ENCODE measurements around the gene METTL4. TPM values are rescaled to one million over a fixed set of nuclear protein-coding genes. Genes with fewer than 3 reads are reported as not detected.

METTL4 gene
- polyA plus RNA-seq, 1 donor from 2014 or later: 12.7 TPM

- H3K4me2 ChIP-seq (ENCODE audit: low read length): no peak overlapping the region
- H3F3A ChIP-seq (ENCODE audit: insufficient read depth, low read length, poor library complexity, severe bottlenecking): no peaks in the 10 kb centered on the region
- H3K27ac ChIP-seq (ENCODE audit: low read length): no peak overlapping the region
- H3K36me3 ChIP-seq (ENCODE audit: insufficient read depth, low read length): no peaks in the 10 kb centered on the region
- H3K9me3 ChIP-seq (ENCODE audit: low read length): no peaks in the 10 kb centered on the region
- H3K4me3 ChIP-seq (ENCODE audit: low read length): no peak overlapping the region
- no peaks in the 10 kb centered on the region for H3K79me2 ChIP-seq (replicated peaks; ENCODE audit: insufficient read depth, low read length)
- H4K20me1 ChIP-seq (ENCODE audit: insufficient read depth): no peaks in the 10 kb centered on the region
- TF ChIP-seq EZH2 (IDR thresholded peaks at IDR 0.05; ENCODE audit: borderline replicate concordance, insufficient read depth, low read length, poor library complexity, severe bottlenecking): no peak
- TF ChIP-seq CTCF (IDR thresholded peaks at IDR 0.05; ENCODE audit: poor library complexity, severe bottlenecking): no peak
- TF ChIP-seq POLR2AphosphoS5 (IDR thresholded peaks at IDR 0.05): no peak
- TF ChIP-seq REST (IDR thresholded peaks at IDR 0.05; ENCODE audit: borderline replicate concordance): no peak
- no peak for TF ChIP-seq EP300 (conservative IDR thresholded peaks at IDR 0.05; ENCODE audit: poor library complexity, severe bottlenecking)
- no peak for TF ChIP-seq SMC3 (conservative IDR thresholded peaks at IDR 0.05; ENCODE audit: poor library complexity)
- TF ChIP-seq MXI1 (conservative IDR thresholded peaks at IDR 0.05; ENCODE audit: poor library complexity, severe bottlenecking): no peak
- TF ChIP-seq TAF1 (IDR thresholded peaks at IDR 0.05; ENCODE audit: low read depth): no peak
- TF ChIP-seq RAD21 (conservative IDR thresholded peaks at IDR 0.05): no peak
- H2AFZ ChIP-seq (ENCODE audit: low read depth, low read length): no peak overlapping the region
- H3K9me2 ChIP-seq (ENCODE audit: insufficient read depth, low read length): no peaks in the 10 kb centered on the region
- no peaks in the 10 kb centered on the region for H3K27me3 ChIP-seq (ENCODE audit: insufficient read depth, low read depth, low read length)
- H3K9ac ChIP-seq (ENCODE audit: low read length): no peak overlapping the region
Observed at GRCh38 chr18:2502880-2503279, 68.4 kb downstream of the METTL4 start.

GRCh38 chr18:2502394-2502793, 68.9 kb downstream of the METTL4 start:
- H3K36me3 ChIP-seq (ENCODE audit: insufficient read depth, low read length): no peaks in the 10 kb centered on the region
- H3K9me3 ChIP-seq (ENCODE audit: low read length): no peaks in the 10 kb centered on the region
- H3K4me3 ChIP-seq (ENCODE audit: low read length): no peak overlapping the region
- H3K27ac ChIP-seq (ENCODE audit: low read length): no peak overlapping the region
- no peaks in the 10 kb centered on the region for H3K79me2 ChIP-seq (replicated peaks; ENCODE audit: insufficient read depth, low read length)
- no peak overlapping the region for H3K4me2 ChIP-seq (ENCODE audit: low read length)
- no peak overlapping the region for H2AFZ ChIP-seq (ENCODE audit: low read depth, low read length)
- H3K9ac ChIP-seq (ENCODE audit: low read length): no peak overlapping the region
- TF ChIP-seq RAD21 (conservative IDR thresholded peaks at IDR 0.05) (no peak), EP300 (conservative IDR thresholded peaks at IDR 0.05; ENCODE audit: poor library complexity, severe bottlenecking) (no peak), SMC3 (conservative IDR thresholded peaks at IDR 0.05; ENCODE audit: poor library complexity) (no peak)
- no peaks in the 10 kb centered on the region for H3K27me3 ChIP-seq (ENCODE audit: insufficient read depth, low read depth, low read length)
- no peaks in the 10 kb centered on the region for H3K9me2 ChIP-seq (ENCODE audit: insufficient read depth, low read length)
- H3F3A ChIP-seq (ENCODE audit: insufficient read depth, low read length, poor library complexity, severe bottlenecking): no peaks in the 10 kb centered on the region
- H4K20me1 ChIP-seq (ENCODE audit: insufficient read depth): no peaks in the 10 kb centered on the region

GRCh38 chr18:2497797-2498196, 73.5 kb downstream of the METTL4 start:
- no peaks in the 10 kb centered on the region for H3K9me2 ChIP-seq (ENCODE audit: insufficient read depth, low read length)
- no peak overlapping the region for H3K27ac ChIP-seq (ENCODE audit: low read length)
- no peaks in the 10 kb centered on the region for H3K9me3 ChIP-seq (ENCODE audit: low read length)
- no peaks in the 10 kb centered on the region for H3K36me3 ChIP-seq (ENCODE audit: insufficient read depth, low read length)
- H3K4me2 ChIP-seq (ENCODE audit: low read length): no peak overlapping the region
- H3F3A ChIP-seq (ENCODE audit: insufficient read depth, low read length, poor library complexity, severe bottlenecking): no peaks in the 10 kb centered on the region
- no peak overlapping the region for H3K9ac ChIP-seq (ENCODE audit: low read length)
- no peak overlapping the region for H3K4me3 ChIP-seq (ENCODE audit: low read length)
- no peak overlapping the region for H2AFZ ChIP-seq (ENCODE audit: low read depth, low read length)
- no peaks in the 10 kb centered on the region for H4K20me1 ChIP-seq (ENCODE audit: insufficient read depth)
- TF ChIP-seq EZH2 (IDR thresholded peaks at IDR 0.05; ENCODE audit: borderline replicate concordance, insufficient read depth, low read length, poor library complexity, severe bottlenecking) (no peak), REST (IDR thresholded peaks at IDR 0.05; ENCODE audit: borderline replicate concordance) (no peak)
- no peaks in the 10 kb centered on the region for H3K79me2 ChIP-seq (replicated peaks; ENCODE audit: insufficient read depth, low read length)
- H3K27me3 ChIP-seq (ENCODE audit: insufficient read depth, low read depth, low read length): no peaks in the 10 kb centered on the region

All from neural cell (in vitro differentiated cells).